ENCODE measurements around the gene CHSY1.
A peak's percentile ranks its signal among the peaks of the same experiment; 100 is the strongest.

Gene CHSY1

GRCh38 chr15:101167753-101168462, 83.9 kb downstream of the CHSY1 start:
- no peak overlapping the region for H2BK5ac ChIP-seq (ENCODE audit: low read depth, low read length, poor library complexity)
- DNase-seq, result peak in 1 of 2 donors; percentile 28
- WGBS (ENCODE audit: extremely low coverage, insufficient coverage, insufficient read length), result no CpG with 5 or more reads among the region's 13 CpGs

DNA sequence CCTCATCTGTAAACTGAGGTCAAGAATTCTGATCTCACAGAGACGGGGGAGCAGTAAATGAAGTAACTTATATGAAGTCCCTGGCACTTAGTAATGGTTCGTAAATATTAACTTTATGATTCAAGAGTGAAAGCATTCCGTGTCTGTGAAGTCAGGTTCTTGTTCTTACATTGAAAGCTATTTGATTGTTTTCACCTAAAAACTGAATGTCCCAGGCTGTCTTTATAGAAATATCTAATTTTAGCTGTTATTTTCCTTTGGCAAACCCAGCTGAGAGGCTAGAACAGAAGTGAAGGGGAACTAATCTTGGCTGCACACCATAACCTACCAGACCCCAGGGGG, 84.5 kb downstream of the CHSY1 start:
- Histone ChIP-seq H3K79me2 (ENCODE audit: control insufficient read depth, insufficient read depth, low read length, poor library complexity) (peaks cover 1% of the 10 kb centered on the region), H4K91ac (ENCODE audit: low read depth, low read length) (no peak overlapping the region), H3K23ac (ENCODE audit: low read length) (no peak overlapping the region), H3K9ac (ENCODE audit: low read length) (no peak overlapping the region), H3K27ac (ENCODE audit: low read depth, low read length) (no peak overlapping the region), H3K27me3 (ENCODE audit: insufficient read depth, low read length) (no peaks in the 10 kb centered on the region), H3K79me1 (ENCODE audit: low read length) (no peaks in the 10 kb centered on the region), H3K18ac (ENCODE audit: low read length) (peak overlapping the region; percentile 33), H3K36me3 (ENCODE audit: control insufficient read depth in 1 of 2, insufficient read depth in 2 of 2, low read length in 2 of 2) (no peaks in the 10 kb centered on the region), H3K4ac (ENCODE audit: low read depth, low read length) (no peak overlapping the region), H3K9me3 (ENCODE audit: insufficient read depth, low read depth, low read length) (peaks cover 11% of the 10 kb centered on the region), H2AFZ (ENCODE audit: insufficient read depth, low read length, poor library complexity) (no peak overlapping the region), H3K14ac (ENCODE audit: low read length) (no peak overlapping the region), H3K4me2 (ENCODE audit: low read length) (no peak overlapping the region), H2AK5ac (ENCODE audit: low read length) (no peak overlapping the region), H4K12ac (ENCODE audit: low read depth, low read length) (no peak overlapping the region), H3K4me3 (ENCODE audit: low read depth, low read length) (no peak overlapping the region), H2BK120ac (ENCODE audit: insufficient read depth, low read length, poor library complexity) (no peak overlapping the region), H2BK5ac (ENCODE audit: low read depth, low read length, poor library complexity) (no peak overlapping the region), H2BK12ac (ENCODE audit: low read length) (no peak overlapping the region), H3K4me1 (ENCODE audit: control insufficient read depth in 1 of 2, insufficient read depth in 2 of 2, low read length in 2 of 2) (no peaks in the 10 kb centered on the region), H4K8ac (ENCODE audit: low read depth, low read length) (no peak overlapping the region)
- DNase-seq, result no peak
- WGBS (ENCODE audit: extremely low coverage, insufficient coverage, insufficient read length), result no CpG with 5 or more reads among the region's 3 CpGs

More at GRCh38 chr15:101167753-101168462, 83.9 kb downstream of the CHSY1 start:
- peak overlapping the region; percentile 33 for H3K18ac ChIP-seq (ENCODE audit: low read length)
- peak overlapping the region; percentile 23 for H4K8ac ChIP-seq (ENCODE audit: low read depth, low read length)
- no peak overlapping the region for H4K12ac ChIP-seq (ENCODE audit: low read depth, low read length)
- H3K4ac ChIP-seq (ENCODE audit: low read depth, low read length), result no peak overlapping the region
- no peak overlapping the region for H3K27ac ChIP-seq (ENCODE audit: low read depth, low read length)
- H3K27me3 ChIP-seq (ENCODE audit: insufficient read depth, low read length), result no peaks in the 10 kb centered on the region
- no peak overlapping the region for H2AK5ac ChIP-seq (ENCODE audit: low read length)
- H3K14ac ChIP-seq (ENCODE audit: low read length), result no peak overlapping the region
- no peaks in the 10 kb centered on the region for H3K4me1 ChIP-seq (ENCODE audit: control insufficient read depth in 1 of 2, insufficient read depth in 2 of 2, low read length in 2 of 2)
- H3K79me2 ChIP-seq (ENCODE audit: control insufficient read depth, insufficient read depth, low read length, poor library complexity), result peaks cover 1% of the 10 kb centered on the region
- no peak overlapping the region for H2AFZ ChIP-seq (ENCODE audit: insufficient read depth, low read length, poor library complexity)
- H4K91ac ChIP-seq (ENCODE audit: low read depth, low read length), result no peak overlapping the region
- peaks cover 10% of the 10 kb centered on the region for H3K9me3 ChIP-seq (ENCODE audit: insufficient read depth, low read depth, low read length)
- H3K36me3 ChIP-seq (ENCODE audit: control insufficient read depth in 1 of 2, insufficient read depth in 2 of 2, low read length in 2 of 2), result no peaks in the 10 kb centered on the region
- no peak overlapping the region for H3K4me3 ChIP-seq (ENCODE audit: low read depth, low read length)
- H3K23ac ChIP-seq (ENCODE audit: low read length), result no peak overlapping the region
- H3K9ac ChIP-seq (ENCODE audit: low read length), result no peak overlapping the region
- H2BK120ac ChIP-seq (ENCODE audit: insufficient read depth, low read length, poor library complexity), result no peak overlapping the region
- no peaks in the 10 kb centered on the region for H3K79me1 ChIP-seq (ENCODE audit: low read length)
- H2BK12ac ChIP-seq (ENCODE audit: low read length), result no peak overlapping the region
- H3K4me2 ChIP-seq (ENCODE audit: low read length), result no peak overlapping the region

- WGBS (ENCODE audit: extremely low coverage, insufficient coverage, insufficient read length), result no CpG with 5 or more reads among the region's 2 CpGs
- Histone ChIP-seq H3K9me3 (ENCODE audit: insufficient read depth, low read depth, low read length) (peaks cover 13% of the 10 kb centered on the region), H3K27ac (ENCODE audit: low read depth, low read length) (no peak overlapping the region), H2AFZ (ENCODE audit: insufficient read depth, low read length, poor library complexity) (no peak overlapping the region), H2BK120ac (ENCODE audit: insufficient read depth, low read length, poor library complexity) (no peak overlapping the region), H3K14ac (ENCODE audit: low read length) (no peak overlapping the region), H3K79me1 (ENCODE audit: low read length) (no peaks in the 10 kb centered on the region), H3K79me2 (ENCODE audit: control insufficient read depth, insufficient read depth, low read length, poor library complexity) (peaks cover 1% of the 10 kb centered on the region), H3K36me3 (ENCODE audit: control insufficient read depth in 1 of 2, insufficient read depth in 2 of 2, low read length in 2 of 2) (no peaks in the 10 kb centered on the region), H3K23ac (ENCODE audit: low read length) (no peak overlapping the region), H4K91ac (ENCODE audit: low read depth, low read length) (no peak overlapping the region), H3K4ac (ENCODE audit: low read depth, low read length) (no peak overlapping the region), H2BK5ac (ENCODE audit: low read depth, low read length, poor library complexity) (no peak overlapping the region), H2BK12ac (ENCODE audit: low read length) (no peak overlapping the region), H3K9ac (ENCODE audit: low read length) (no peak overlapping the region), H3K4me2 (ENCODE audit: low read length) (no peak overlapping the region), H3K4me1 (ENCODE audit: control insufficient read depth in 1 of 2, insufficient read depth in 2 of 2, low read length in 2 of 2) (no peaks in the 10 kb centered on the region), H3K18ac (ENCODE audit: low read length) (no peak overlapping the region), H3K4me3 (ENCODE audit: low read depth, low read length) (no peak overlapping the region), H4K8ac (ENCODE audit: low read depth, low read length) (no peak overlapping the region), H3K27me3 (ENCODE audit: insufficient read depth, low read length) (no peaks in the 10 kb centered on the region), H4K12ac (ENCODE audit: low read depth, low read length) (no peak overlapping the region), H2AK5ac (ENCODE audit: low read length) (no peak overlapping the region)
- no peak for DNase-seq
These were observed 85.9 kb downstream of the CHSY1 start for GRCh38 chr15:101165905-101166471.

DNA sequence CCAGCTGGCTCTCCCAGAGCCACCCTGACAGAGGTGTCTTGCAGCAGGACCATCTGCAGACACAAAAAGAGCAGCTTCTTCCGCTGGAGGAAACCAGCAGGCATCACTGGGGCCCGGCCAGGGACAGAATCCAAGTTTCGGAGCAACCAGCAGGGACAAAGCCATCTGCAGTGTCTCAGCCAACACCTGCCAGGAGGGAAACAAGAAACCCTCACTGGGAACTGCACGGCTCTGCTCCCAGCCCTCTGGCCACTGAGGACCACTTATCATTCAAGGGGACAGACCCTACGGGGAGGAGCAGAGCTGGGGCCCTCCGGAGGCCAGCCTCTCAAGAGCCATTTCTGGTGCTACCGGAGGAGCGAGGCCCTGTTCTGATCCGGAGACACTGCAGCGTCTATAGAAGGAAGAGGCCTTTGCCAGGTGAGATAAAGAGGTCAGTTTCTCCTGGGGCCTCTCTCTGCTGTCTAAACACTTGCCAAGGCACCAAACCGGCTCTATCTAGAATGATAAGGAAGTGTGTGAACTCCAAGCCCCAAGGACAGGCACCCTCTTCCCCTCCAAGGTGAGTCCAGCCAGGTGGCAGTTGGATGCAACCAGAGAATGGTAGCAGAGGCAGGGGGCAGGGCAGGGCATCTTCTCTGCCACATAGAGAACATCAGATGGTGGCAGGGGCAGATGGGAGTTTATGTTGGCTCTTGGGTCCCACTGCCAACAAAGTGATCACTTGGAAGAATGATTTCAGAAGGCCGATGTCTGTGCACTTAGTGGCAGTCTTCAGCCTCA, 89.0 kb downstream of the CHSY1 start:
- no peaks in the 10 kb centered on the region for H3K27me3 ChIP-seq (ENCODE audit: insufficient read depth, low read length)
- H3K9ac ChIP-seq (ENCODE audit: low read length), result no peak overlapping the region
- H3K9me3 ChIP-seq (ENCODE audit: insufficient read depth, low read depth, low read length), result peaks cover 13% of the 10 kb centered on the region
- WGBS (ENCODE audit: extremely low coverage, insufficient coverage, insufficient read length), result no CpG with 5 or more reads among the region's 12 CpGs
- H4K8ac ChIP-seq (ENCODE audit: low read depth, low read length), result no peak overlapping the region
- H3K4me1 ChIP-seq (ENCODE audit: control insufficient read depth in 1 of 2, insufficient read depth in 2 of 2, low read length in 2 of 2), result no peaks in the 10 kb centered on the region
- H3K14ac ChIP-seq (ENCODE audit: low read length), result no peak overlapping the region
- no peaks in the 10 kb centered on the region for H3K79me1 ChIP-seq (ENCODE audit: low read length)
- no peak overlapping the region for H3K4me3 ChIP-seq (ENCODE audit: low read depth, low read length)
- no peak overlapping the region for H2BK12ac ChIP-seq (ENCODE audit: low read length)
- H3K18ac ChIP-seq (ENCODE audit: low read length), result no peak overlapping the region
- H3K4me2 ChIP-seq (ENCODE audit: low read length), result no peak overlapping the region
- H3K79me2 ChIP-seq (ENCODE audit: control insufficient read depth, insufficient read depth, low read length, poor library complexity), result no peaks in the 10 kb centered on the region
- no peak overlapping the region for H2AFZ ChIP-seq (ENCODE audit: insufficient read depth, low read length, poor library complexity)
- H4K91ac ChIP-seq (ENCODE audit: low read depth, low read length), result no peak overlapping the region
- no peak overlapping the region for H2BK120ac ChIP-seq (ENCODE audit: insufficient read depth, low read length, poor library complexity)
- no peak overlapping the region for H2AK5ac ChIP-seq (ENCODE audit: low read length)
- no peak overlapping the region for H3K27ac ChIP-seq (ENCODE audit: low read depth, low read length)
- H4K12ac ChIP-seq (ENCODE audit: low read depth, low read length), result no peak overlapping the region
- no peaks in the 10 kb centered on the region for H3K36me3 ChIP-seq (ENCODE audit: control insufficient read depth in 1 of 2, insufficient read depth in 2 of 2, low read length in 2 of 2)
- no peak overlapping the region for H3K4ac ChIP-seq (ENCODE audit: low read depth, low read length)
- no peak overlapping the region for H2BK5ac ChIP-seq (ENCODE audit: low read depth, low read length, poor library complexity)
- H3K23ac ChIP-seq (ENCODE audit: low read length), result no peak overlapping the region
- no peak for DNase-seq

All from trophoblast cell (in vitro differentiated cells and primary cell).